Medulla oblongata (tissue), 1 donor: ENCODE measurements around the gene SLC4A7.

Experiments used
- DNase-seq: peaks from one replicate; pipeline ENCODE4 v3.0.0-alpha.2; 2015; ENCODE audit errors: extremely low spot score

The SLC4A7 gene

GRCh38 chr3:27325419-27325818, 158.8 kb downstream of the SLC4A7 start:
- no peak for DNase-seq

- DNase-seq = no peak
Measured at GRCh38 chr3:27324686-27325085, 159.5 kb downstream of the SLC4A7 start.

GRCh38 chr3:27323087-27323570, 161.1 kb downstream of the SLC4A7 start:
- no peak for DNase-seq
